H1 (cell line): ENCODE measurements around the gene ATP5ME. TPM values are rescaled to one million over a fixed set of nuclear protein-coding genes. Genes with fewer than 3 reads are reported as not detected.

Source experiments
- CTCF ChIA-PET: fragments of 300-600 bp; sonication (Branson Sonifier 250); formaldehyde crosslinking; loops from one replicate; lab custom pipeline; 2021; ENCODE audit not compliant: partially characterized antibody; lab: Charles Lee
- POLR2A ChIA-PET: fragments of 300-600 bp; sonication (Branson Sonifier 250); formaldehyde crosslinking; loops from one replicate; lab custom pipeline; 2021; ENCODE audit warnings: inconsistent platforms; ENCODE audit not compliant: partially characterized antibody; lab: Charles Lee
- DNase-seq, 2 experiments: peaks; one replicate each; pipeline versions ENCODE4 v3.0.0 to v3.0.0-alpha.2; 2010 to 2022; ENCODE audit warnings: low spot score in 2 of 2, low read depth in 1 of 2, mixed read lengths in 1 of 2
- FAIRE-seq: peaks from 2 replicates; lab custom pipeline; 2011; peaks lifted over from hg19 to GRCh38; lab: Jason Lieb, UNC
- H2AFZ ChIP-seq: 2 replicates; pipeline ENCODE4 v1.8.1; 2012; ENCODE audit warnings: low read length, inconsistent platforms
- H2AK5ac ChIP-seq: 2 replicates; pipeline ENCODE4 v1.6.1; 2013; ENCODE audit warnings: low read depth, low read length
- H2BK120ac ChIP-seq: replicated peaks from 2 replicates; pipeline ENCODE3; 2013; ENCODE audit warnings: low read depth, low read length, inconsistent platforms
- H2BK12ac ChIP-seq: 2 replicates; pipeline ENCODE4 v1.6.1; 2013; ENCODE audit warnings: low read depth, low read length
- H2BK15ac ChIP-seq: 2 replicates; pipeline ENCODE4 v1.6.1; 2013; ENCODE audit warnings: low read length
- H2BK20ac ChIP-seq: 2 replicates; pipeline ENCODE4 v1.6.1; 2013; ENCODE audit warnings: low read length
- H2BK5ac ChIP-seq: 2 replicates; pipeline ENCODE4 v1.6.1; 2013; ENCODE audit warnings: low read depth, low read length
- H3K14ac ChIP-seq: 2 replicates; pipeline ENCODE4 v1.6.1; 2013; ENCODE audit warnings: inconsistent platforms; ENCODE audit not compliant: insufficient read length
- H3K18ac ChIP-seq: 2 replicates; pipeline ENCODE4 v1.6.1; 2013; ENCODE audit warnings: low read length; ENCODE audit errors: extremely low read depth
- H3K23ac ChIP-seq: 2 replicates; pipeline ENCODE4 v1.6.1; 2013; ENCODE audit warnings: inconsistent platforms; ENCODE audit not compliant: insufficient read length
- H3K23me2 ChIP-seq: 2 replicates; pipeline ENCODE4 v1.6.1; 2013; ENCODE audit warnings: low read depth, low read length
- H3K27ac ChIP-seq: 2 replicates; pipeline ENCODE4 v1.6.1; 2011; ENCODE audit warnings: low read depth, low read length, inconsistent platforms
- H3K27me3 ChIP-seq, 4 experiments: replicated peaks in 1 of 4; 1 replicate in 1 of 4; 2 replicates in 3 of 4; pipeline versions ENCODE4 v1.6.1 to v1.8.1; 2011 to 2013; ENCODE audit warnings: low read length in 3 of 4, mild to moderate bottlenecking in 3 of 4, inconsistent platforms in 2 of 4, mixed read lengths in 2 of 4, moderate library complexity in 1 of 4; ENCODE audit not compliant: control insufficient read depth in 3 of 4, insufficient read depth in 3 of 4; ENCODE audit errors: extremely low read depth in 1 of 4
- H3K36me3 ChIP-seq, 4 experiments: 2 replicates each; pipeline versions ENCODE4 v1.6.1 to v1.8.1; 2011 to 2013; ENCODE audit warnings: mild to moderate bottlenecking in 4 of 4, low read length in 3 of 4, moderate library complexity in 2 of 4, control low read depth in 1 of 4, inconsistent platforms in 1 of 4; ENCODE audit not compliant: insufficient read depth in 4 of 4, control insufficient read depth in 2 of 4
- H3K4ac ChIP-seq: replicated peaks from 2 replicates; pipeline ENCODE3; 2013; ENCODE audit warnings: low read length, low read depth, mixed read lengths, inconsistent platforms; ENCODE audit not compliant: insufficient read length
- H3K4me1 ChIP-seq, 4 experiments: replicated peaks in 1 of 4; 1 replicate in 1 of 4; 2 replicates in 3 of 4; pipeline versions ENCODE4 v1.6.1 to v1.8.1; 2011 to 2013; ENCODE audit warnings: low read length in 3 of 4, inconsistent platforms in 2 of 4, mixed read lengths in 1 of 4; ENCODE audit not compliant: insufficient read depth in 4 of 4, control insufficient read depth in 3 of 4
- H3K4me2 ChIP-seq, 2 experiments: 2 replicates each; pipeline versions ENCODE4 v1.6.1 to v1.8.1; 2011 to 2013; ENCODE audit warnings: low read depth in 2 of 2, low read length in 2 of 2, control low read depth in 1 of 2, inconsistent platforms in 1 of 2, mild to moderate bottlenecking in 1 of 2; ENCODE audit not compliant: insufficient read depth in 1 of 2
- H3K4me3 ChIP-seq, 4 experiments: fragments of 200-600, 300-600 bp in 1 of 4; sonication (generic), shearing (Covaris generic), sonication (Bioruptor Twin) in 1 of 4; 2 replicates each; pipeline versions ENCODE4 v1.5.1 to v1.8.1; 2011 to 2016; ENCODE audit warnings: low read length in 4 of 4, low read depth in 3 of 4, control low read depth in 2 of 4, inconsistent platforms in 2 of 4, mild to moderate bottlenecking in 2 of 4, mixed read lengths in 1 of 4, moderate library complexity in 1 of 4; ENCODE audit not compliant: insufficient read depth in 2 of 4; ENCODE audit errors: extremely low read depth in 1 of 4
- H3K56ac ChIP-seq: replicated peaks from 2 replicates; pipeline ENCODE3; 2013; ENCODE audit warnings: low read depth, mild to moderate bottlenecking, mixed read lengths, low read length, inconsistent platforms; ENCODE audit not compliant: insufficient read length
- H3K79me1 ChIP-seq: 2 replicates; pipeline ENCODE4 v1.6.1; 2013; ENCODE audit warnings: low read depth, low read length, control low read depth
- H3K79me2 ChIP-seq, 2 experiments: 2 replicates each; pipeline versions ENCODE4 v1.6.1 to v1.8.1; 2012 to 2013; ENCODE audit warnings: low read length in 2 of 2, mild to moderate bottlenecking in 2 of 2, inconsistent platforms in 1 of 2; ENCODE audit not compliant: insufficient read depth in 2 of 2, control insufficient read depth in 1 of 2
- H3K9ac ChIP-seq, 4 experiments: replicated peaks in 1 of 4; 1 replicate in 1 of 4; 2 replicates in 3 of 4; pipeline versions ENCODE4 v1.6.1 to v1.8.1; 2011 to 2013; ENCODE audit warnings: low read depth in 3 of 4, low read length in 3 of 4, control low read depth in 2 of 4, mild to moderate bottlenecking in 2 of 4, moderate library complexity in 2 of 4, inconsistent platforms in 1 of 4; ENCODE audit errors: extremely low read depth in 1 of 4
- H3K9me3 ChIP-seq, 2 experiments: 2 replicates each; pipeline versions ENCODE4 v1.6.1 to v1.8.1; 2012 to 2013; ENCODE audit warnings: mild to moderate bottlenecking in 2 of 2, moderate library complexity in 2 of 2, control low read depth in 1 of 2, inconsistent platforms in 1 of 2, low read depth in 1 of 2, low read length in 1 of 2, mixed read lengths in 1 of 2; ENCODE audit not compliant: insufficient read depth in 2 of 2
- H4K20me1 ChIP-seq, 2 experiments: replicated peaks in 1 of 2; 2 replicates each; pipeline versions ENCODE3 to v1.8.1; 2011 to 2013; ENCODE audit warnings: inconsistent platforms in 2 of 2, low read length in 2 of 2, mild to moderate bottlenecking in 1 of 2; ENCODE audit not compliant: insufficient read depth in 2 of 2, control insufficient read depth in 1 of 2
- H4K5ac ChIP-seq: 2 replicates; pipeline ENCODE4 v1.6.1; 2013; ENCODE audit warnings: low read length, low read depth, mixed read lengths, inconsistent platforms; ENCODE audit not compliant: insufficient read length
- H4K8ac ChIP-seq: 2 replicates; pipeline ENCODE4 v1.8.0; 2013; ENCODE audit warnings: mild to moderate bottlenecking, moderate library complexity, low read length, inconsistent platforms; ENCODE audit not compliant: insufficient read depth; ENCODE audit errors: extremely low read depth
- H4K91ac ChIP-seq: replicated peaks from 2 replicates; pipeline ENCODE3; 2013; ENCODE audit warnings: low read length, mixed read lengths, inconsistent platforms; ENCODE audit not compliant: insufficient read length
- BRCA1 ChIP-seq: IDR thresholded peaks from 2 replicates; pipeline ENCODE4 v1.6.1; 2012; ENCODE audit warnings: low read depth, low read length, improper control_type of control experiment
- FOSL1 ChIP-seq: IDR thresholded peaks from 2 replicates; pipeline ENCODE4 v1.6.1; 2011; ENCODE audit warnings: mild to moderate bottlenecking, low read depth, low read length, moderate library complexity; ENCODE audit not compliant: insufficient read depth
- USF2 ChIP-seq: IDR thresholded peaks from 2 replicates; pipeline ENCODE4 v1.6.1; 2011; ENCODE audit warnings: low read length, improper control_type of control experiment
- WGBS, 2 experiments: shearing (Covaris generic) in 1 of 2; methylation state at CpG; one replicate each; pipeline versions ENCODE4 v1.1.6 to v1.1.7; 2013 to 2015; ENCODE audit warnings: low lambda C conversion rate in 2 of 2, mixed read lengths in 2 of 2, inconsistent platforms in 1 of 2, low coverage in 1 of 2, missing lambda C conversion rate in 1 of 2; ENCODE audit not compliant: insufficient replicate concordance in 2 of 2, insufficient coverage in 1 of 2, insufficient read length in 1 of 2; ENCODE audit errors: extremely low coverage in 1 of 2, missing lambda C conversion rate in 1 of 2; 5-methylcytosine and 5-hydroxymethylcytosine counted together
- polyA plus RNA-seq, 7 experiments: library from polyadenylated mRNA; depleted of rRNA in 3 of 7; stranded (reverse) in 5 of 7; unstranded in 2 of 7; fragments of >200 nt in 5 of 7; fragments of 200-250 nt in 2 of 7; gene quantifications; 1 replicate in 5 of 7; 2 replicates in 1 of 7; 4 replicates in 1 of 7; pipeline versions ENCODE4 v1.2.1 to v1.2.3, GENCODE V29; 2011 to 2013; ENCODE audit warnings: missing spikeins in 2 of 7, mixed read lengths in 2 of 7
- total RNA-seq: library from RNA; stranded (reverse); fragmentation: NEBNext Ultra II Directional; extraction: Animal tissue kit (Norgen Biotek cat#: 25700); gene quantifications from 2 replicates; pipeline ENCODE4 v1.2.1, GENCODE V29; 2021
- TF ChIP-seq, protein P1 (sequence below): IDR thresholded peaks from 2 replicates; pipeline ENCODE4 v1.6.1; 2012; ENCODE audit warnings: inconsistent platforms

Gene ATP5ME
- total and polyA plus RNA-seq, 2 of the 8 experiments (the other 6 are each of a cell fraction or from before 2014, with no cell fraction given): 375 to 450 TPM

GRCh38 chr4:718460-718859 lies 44.4 kb upstream of the ATP5ME start:
- H3K27ac ChIP-seq: no peak overlapping the region
- CTCF ChIA-PET: interaction anchor here (1.8 to 2.8 kb wide), 2 partner anchors 24 to 34 kb away, joined by 7 to 16 read pairs; no protein-coding TSS in a partner anchor

More at GRCh38 chr4:718460-718859, 44.4 kb upstream of the ATP5ME start:
- Histone ChIP-seq H4K20me1 (peaks cover 25 to 49% of the 10 kb centered on the region in 2 experiments), H3K9ac (peak overlapping the region in 1 of 4 experiments; percentile 15; a peak in 1 of 7 replicates), H2AFZ (no peak overlapping the region), H2BK12ac (no peak overlapping the region), H2BK5ac (no peak overlapping the region), H3K23me2 (no peaks in the 10 kb centered on the region), H3K27me3 (no peaks in the 10 kb centered on the region), H3K56ac (no peak overlapping the region), H3K4me2 (no peak overlapping the region), H3K18ac (no peak overlapping the region), H2BK15ac (no peak overlapping the region), H3K4ac (no peak overlapping the region), H4K91ac (no peak overlapping the region), H4K5ac (no peak overlapping the region), H3K9me3 (no peaks in the 10 kb centered on the region), H4K8ac (peak overlapping the region; percentile 25; the same call in 1 of the 2 replicates), H3K14ac (no peak overlapping the region), H3K79me2 (peaks cover 1 to 80% of the 10 kb centered on the region in 2 experiments; a peak in 3 of 4 replicates), H2BK120ac (no peak overlapping the region), H3K23ac (no peak overlapping the region), H3K36me3 (peaks cover 0 to 9% (median 0%) of the 10 kb centered on the region in 4 experiments; a peak in 2 of 8 replicates), H3K79me1 (peaks cover 37% of the 10 kb centered on the region), H2AK5ac (no peak overlapping the region), H3K4me1 (no peaks in the 10 kb centered on the region), H2BK20ac (no peak overlapping the region), H3K4me3 (no peak overlapping the region)
- TF ChIP-seq USF2: no peak
- TF ChIP-seq FOSL1: no peak
- no peak for TF ChIP-seq BRCA1
- TF ChIP-seq, protein P1, sequence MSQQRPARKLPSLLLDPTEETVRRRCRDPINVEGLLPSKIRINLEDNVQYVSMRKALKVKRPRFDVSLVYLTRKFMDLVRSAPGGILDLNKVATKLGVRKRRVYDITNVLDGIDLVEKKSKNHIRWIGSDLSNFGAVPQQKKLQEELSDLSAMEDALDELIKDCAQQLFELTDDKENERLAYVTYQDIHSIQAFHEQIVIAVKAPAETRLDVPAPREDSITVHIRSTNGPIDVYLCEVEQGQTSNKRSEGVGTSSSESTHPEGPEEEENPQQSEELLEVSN: no peak
- no peak for DNase-seq
- POLR2A ChIA-PET: interaction anchor here (0.6 kb wide), 2 partner anchors 27 to 34 kb away, joined by 3 to 4 read pairs; no protein-coding TSS in a partner anchor
- 94% methylated on average over 8 of the region's 8 CpGs; no CpG with 5 or more reads in 1 of the 2 experiments for WGBS, 2 experiments
- no peak for FAIRE-seq
